GM18868 (cell line): ENCODE data around the gene DDX3Y.

Source experiments
- ATAC-seq: cut with Tn5 transposase; IDR thresholded peaks from one replicate; pipeline ENCODE4 v1.9.1; 2021; ENCODE audit warnings: mild to moderate bottlenecking, moderate library complexity; ENCODE audit not compliant: unreplicated experiment

DDX3Y gene

GRCh38 chrY:12904618-12905516, at the start of gene DDX3Y:
DDX3Y (plus strand) TSS chrY:12904868; CDS start chrY:12904937, 69 bp downstream.
- peak; percentile 87 for ATAC-seq

- no peak for ATAC-seq
Measured at GRCh38 chrY:12855791-12856275, 48.8 kb upstream of the DDX3Y start.

- ATAC-seq, result no peak
Measured at GRCh38 chrY:12867960-12868359, 36.7 kb upstream of the DDX3Y start.

- no peak for ATAC-seq
Measured at GRCh38 chrY:12896973-12897372, 7.7 kb upstream of the DDX3Y start.

DNA sequence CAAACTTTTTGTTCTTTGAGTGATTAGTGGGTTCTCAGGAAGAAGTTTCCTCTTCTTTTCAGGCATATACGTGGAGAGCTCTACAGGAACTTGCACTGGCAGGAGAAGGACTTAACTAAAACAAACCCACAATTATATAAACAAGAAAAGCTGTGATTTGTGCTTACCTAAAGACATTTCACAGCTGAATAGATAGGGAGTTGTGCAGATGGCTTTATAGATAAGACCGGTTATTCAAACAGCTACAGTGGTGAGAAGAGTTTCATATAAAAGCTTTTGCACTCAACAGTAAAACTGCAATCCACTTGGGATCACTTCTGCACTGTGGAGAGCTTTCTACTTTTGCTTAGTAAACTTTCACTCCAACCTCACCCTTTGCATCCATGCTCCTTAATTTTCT, 6.1 kb upstream of the DDX3Y start:
- peak; percentile 58 for ATAC-seq

- peak; percentile 48 for ATAC-seq
Measured at GRCh38 chrY:12905517-12905872, 827 bp downstream of the DDX3Y start.

DNA sequence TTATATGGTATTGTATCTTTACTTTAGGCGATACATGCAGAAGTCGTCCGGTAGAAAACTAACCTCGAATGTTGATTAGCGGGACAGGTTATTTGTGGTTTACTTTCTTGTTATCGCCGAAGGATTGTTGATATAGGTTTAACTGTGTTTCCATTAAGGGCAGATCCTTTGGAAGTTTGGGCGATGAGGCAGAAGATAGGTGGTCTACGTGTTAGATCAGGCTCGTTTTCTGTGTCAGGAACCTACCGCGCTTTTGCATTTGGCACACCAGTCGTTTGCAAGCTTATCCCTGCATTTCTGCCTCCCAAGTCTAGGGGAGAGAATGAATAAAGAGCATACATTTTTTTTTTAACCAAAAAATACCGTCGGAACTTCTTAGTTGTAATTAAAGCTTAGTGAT, 1.2 kb downstream of the DDX3Y start:
- ATAC-seq, result no peak

GRCh38 chrY:12913541-12913940, 8.9 kb downstream of the DDX3Y start:
- no peak for ATAC-seq

DNA sequence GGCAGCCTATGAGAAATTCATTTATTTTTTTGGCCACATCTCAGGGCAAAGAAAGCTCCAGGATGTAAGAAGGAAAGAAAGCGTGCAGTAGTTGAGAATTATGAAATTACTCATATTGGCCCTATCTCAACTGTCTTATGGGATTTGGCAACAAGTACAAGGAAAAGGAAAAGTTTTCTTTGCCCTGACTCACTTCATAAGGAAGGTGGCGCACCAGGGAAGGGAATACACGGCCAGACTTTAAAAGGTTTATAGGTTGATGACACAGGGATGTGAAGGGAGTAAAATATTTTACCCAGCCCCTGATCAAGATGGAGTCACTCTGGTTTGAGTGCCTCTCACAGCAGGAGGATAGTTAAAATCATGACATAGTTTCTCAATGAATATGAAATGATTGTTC, 23.4 kb downstream of the DDX3Y start:
- no peak for ATAC-seq

DNA sequence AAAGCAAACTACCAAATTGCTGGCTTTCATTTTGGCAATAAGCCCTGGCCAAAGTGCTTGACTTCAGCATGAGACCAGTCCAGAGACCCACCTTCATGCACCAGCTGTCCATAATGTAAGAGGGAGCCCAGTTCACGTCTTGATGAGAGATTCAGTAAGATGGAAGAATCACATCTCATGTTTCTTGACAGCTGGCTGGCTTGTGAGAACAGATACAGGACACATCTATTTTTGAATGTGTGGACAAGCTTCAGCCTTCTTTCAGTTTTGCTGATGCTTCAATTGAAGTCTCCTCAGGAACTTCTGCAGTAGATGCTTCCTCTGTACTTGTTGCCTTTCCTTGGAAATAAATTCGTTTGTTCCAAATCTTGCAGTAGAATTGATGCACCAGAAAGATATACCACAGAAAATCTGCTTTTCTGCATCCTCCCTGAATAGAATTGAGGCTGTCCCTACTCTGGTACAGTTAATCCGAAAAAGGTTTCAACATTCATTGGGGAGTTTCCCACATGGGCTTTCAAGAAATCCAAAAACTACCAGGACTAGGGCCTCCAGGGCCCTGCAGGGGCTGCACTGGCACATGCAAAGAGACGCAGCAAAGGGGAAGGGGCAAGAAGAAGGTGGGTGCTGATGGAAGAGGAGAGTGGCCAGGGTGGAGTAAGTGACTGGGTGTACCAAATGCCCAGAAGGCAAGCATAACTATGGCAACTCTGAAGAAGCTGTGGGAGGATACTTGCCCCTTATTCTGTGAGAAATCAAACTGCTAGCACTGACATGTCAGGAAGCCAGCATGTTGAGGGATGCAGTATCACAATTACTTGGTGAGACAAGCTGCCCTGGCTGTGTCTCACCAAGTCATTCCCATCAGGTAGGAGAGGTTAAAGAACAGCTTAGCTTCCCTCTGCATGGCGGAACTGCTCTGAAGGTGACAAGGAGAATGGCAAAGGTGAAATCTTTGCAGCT, 37.3 kb downstream of the DDX3Y start:
- peak; percentile 78 for ATAC-seq
